ENCODE data around the gene FGL2.
"Not testable (repeated sequence)": the region's sequence is repeated elsewhere in the genome, so short reads cannot be mapped to it uniquely, and the experiment has no call there.

FGL2 gene

DNA sequence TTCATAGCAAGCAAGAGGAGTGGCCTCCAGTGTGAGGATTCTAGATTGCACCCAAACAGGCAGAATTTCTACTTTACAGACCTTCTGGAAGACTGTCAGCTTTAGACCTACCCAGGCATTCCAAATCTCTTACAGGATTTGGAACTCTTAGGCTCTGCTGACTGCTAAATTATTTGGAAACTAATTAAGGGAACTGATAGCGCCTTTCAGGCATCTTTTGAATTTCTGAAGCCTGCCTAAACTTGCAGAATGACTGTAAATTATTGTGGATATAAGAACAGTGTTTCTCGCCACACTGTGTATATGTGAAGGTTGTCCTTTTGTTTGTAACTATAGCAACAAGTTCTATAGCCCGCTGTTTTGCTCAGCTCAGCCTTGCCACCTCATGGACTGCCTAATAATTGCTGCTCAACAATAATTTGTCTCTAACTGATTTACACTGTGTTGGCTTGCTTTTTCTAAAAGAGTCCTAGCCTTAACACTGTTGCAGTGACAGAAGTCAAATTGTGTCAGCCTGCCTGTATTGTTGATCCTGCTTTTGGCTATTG is 44.6 kb downstream of the FGL2 start:
- DNase-seq (ENCODE audit: extremely low spot score); POLR2A ChIA-PET; CTCF ChIA-PET: not testable (repeated sequence)

DNA sequence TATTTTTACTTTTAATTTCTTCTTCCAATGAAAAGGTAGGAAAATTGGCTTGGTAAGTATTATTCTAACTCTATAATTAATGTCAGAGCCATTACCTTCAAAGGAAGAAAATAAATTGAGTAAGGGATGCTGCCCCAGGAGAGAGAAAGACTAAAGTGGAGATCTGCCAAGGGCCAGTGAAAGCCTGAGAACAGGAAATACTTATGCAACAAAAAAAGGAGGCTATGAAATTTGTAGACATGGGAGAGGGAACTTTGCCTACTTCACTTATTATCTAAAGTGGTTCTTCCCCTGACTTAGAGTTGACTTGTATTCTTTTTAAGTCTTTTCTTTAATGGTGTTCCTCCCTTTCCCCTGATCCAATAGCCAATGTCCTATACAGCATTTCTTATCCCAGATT is 47.4 kb downstream of the FGL2 start:
- CTCF ChIA-PET; DNase-seq (ENCODE audit: extremely low spot score); POLR2A ChIA-PET: not testable (repeated sequence)
